K562 treated with DMSO at 1 percent for 4 hours (cell line): Measurements from ENCODE around the gene ZIC3. TPM values are rescaled to one million over a fixed set of nuclear protein-coding genes. Genes with fewer than 3 reads are reported as not detected.

Source experiments
- total RNA-seq: library from RNA; unstranded; fragments of 300-600 nt; gene quantifications from 2 replicates; pipeline ENCODE4 v1.2.3, GENCODE V29; 2022; ENCODE audit not compliant: insufficient read depth

Gene ZIC3
- not detected in 2 replicates for total RNA-seq

GRCh38 chrX:137565921-137566745 lies at the start of gene ZIC3:
Gene ZIC3 (plus strand): TSS chrX:137566127. CDS start chrX:137566692, 565 bp downstream.

